Transverse colon (tissue), 4 donors: ENCODE results near the gene LTA.

Experiments used
- CTCF ChIP-seq, 5 experiments: fragments of 200-600 bp in 3 of 5; fragments of 450-650 bp in 2 of 5; sonication (generic) in 3 of 5; IDR thresholded peaks; 1 replicate in 2 of 5; 2 replicates in 3 of 5; pipeline ENCODE4 v1.5.1; 2016 to 2017; ENCODE audit warnings: antibody characterized with exemption in 5 of 5, inconsistent platforms in 3 of 5, mild to moderate bottlenecking in 2 of 5, moderate library complexity in 1 of 5
- POLR2AphosphoS5 ChIP-seq, 3 donors: sonication (generic); formaldehyde crosslinking; IDR thresholded peaks; one replicate each; pipeline ENCODE4 v1.6.1; 2016; ENCODE audit warnings: antibody characterized with exemption in 3 of 3

- TF ChIP-seq POLR2AphosphoS5 (IDR thresholded peaks at IDR 0.05) = no peak
- no peak for TF ChIP-seq CTCF (IDR thresholded peaks at IDR 0.05)
Observed at GRCh38 chr6:31575952-31576685, 4.0 kb downstream of the LTA start.
